WTC11 (cell line): Measurements from ENCODE around the gene TAF8. TPM values are rescaled to one million over a fixed set of nuclear protein-coding genes. Genes with fewer than 3 reads are reported as not detected.
A peak's percentile ranks its signal among the peaks of the same experiment; 100 is the strongest.

Source experiments
- ATAC-seq: fragments of 200-7000 bp; cut with Tn5 transposase; 2 replicates; pipeline ENCODE4 v1.10.0; 2021; ENCODE audit warnings: mild to moderate bottlenecking, moderate library complexity
- CTCF ChIA-PET: fragments of 300-600 bp; sonication (Branson Sonifier 250); formaldehyde crosslinking; loops from one replicate; lab custom pipeline; 2021; ENCODE audit warnings: antibody characterized with exemption; lab: Charles Lee
- POLR2A ChIA-PET: fragments of 350-600 bp; sonication (Branson Sonifier 250); formaldehyde crosslinking; loops from one replicate; lab custom pipeline; 2021; ENCODE audit warnings: antibody characterized with exemption; lab: Charles Lee
- DNase-seq: peaks from one replicate; pipeline ENCODE4 v3.0.0; 2021; ENCODE audit warnings: low spot score
- H3K27ac Mint-ChIP-seq: 2 replicates; pipeline ENCODE4 v1.8.0; 2021; ENCODE audit warnings: mixed read lengths
- H3K27me3 Mint-ChIP-seq: 2 replicates; pipeline ENCODE4 v1.8.0; 2021; ENCODE audit warnings: low read depth, mild to moderate bottlenecking, moderate library complexity, mixed read lengths
- H3K36me3 Mint-ChIP-seq: 2 replicates; pipeline ENCODE4 v1.8.0; 2021; ENCODE audit warnings: mixed read lengths
- H3K4me1 Mint-ChIP-seq: 2 replicates; pipeline ENCODE4 v1.8.0; 2022; ENCODE audit warnings: mixed read lengths
- H3K4me3 Mint-ChIP-seq: 2 replicates; pipeline ENCODE4 v1.8.0; 2021; ENCODE audit warnings: mild to moderate bottlenecking, moderate library complexity, mixed read lengths
- H3K9me3 Mint-ChIP-seq: 2 replicates; pipeline ENCODE4 v1.8.0; 2021; ENCODE audit warnings: mixed read lengths
- ATF2 ChIP-seq: sonication (generic); formaldehyde crosslinking; IDR thresholded peaks from 2 replicates; pipeline ENCODE4 v1.8.1; 2022; ENCODE audit warnings: low read depth, missing genetic modification reagents, borderline replicate concordance
- CREB1 ChIP-seq: sonication (generic); formaldehyde crosslinking; IDR thresholded peaks from 2 replicates; pipeline ENCODE4 v1.8.0; 2023; ENCODE audit warnings: mild to moderate bottlenecking, missing genetic modification reagents
- E2F4 ChIP-seq: sonication (generic); formaldehyde crosslinking; IDR thresholded peaks from 2 replicates; pipeline ENCODE4 v1.8.1; 2022; ENCODE audit warnings: low read depth, mild to moderate bottlenecking, moderate library complexity, missing genetic modification reagents, borderline replicate concordance
- E2F5 ChIP-seq: sonication (generic); formaldehyde crosslinking; IDR thresholded peaks from 2 replicates; pipeline ENCODE4 v1.8.1; 2022; ENCODE audit warnings: mild to moderate bottlenecking, moderate library complexity, missing genetic modification reagents
- ESRRA ChIP-seq: sonication (generic); formaldehyde crosslinking; IDR thresholded peaks from 2 replicates; pipeline ENCODE4 v1.8.1; 2022; ENCODE audit warnings: mild to moderate bottlenecking, missing genetic modification reagents, borderline replicate concordance
- FOXK1 ChIP-seq: sonication (generic); formaldehyde crosslinking; IDR thresholded peaks from 2 replicates; pipeline ENCODE4 v1.8.0; 2022; ENCODE audit warnings: mild to moderate bottlenecking, moderate library complexity, missing genetic modification reagents
- GABPB1 ChIP-seq: sonication (generic); formaldehyde crosslinking; IDR thresholded peaks from 2 replicates; pipeline ENCODE4 v1.8.1; 2023; ENCODE audit warnings: mild to moderate bottlenecking, missing genetic modification reagents
- IRF1 ChIP-seq: sonication (generic); formaldehyde crosslinking; IDR thresholded peaks from 2 replicates; pipeline ENCODE4 v1.8.0; 2023; ENCODE audit warnings: missing genetic modification reagents
- MAX ChIP-seq: sonication (generic); formaldehyde crosslinking; IDR thresholded peaks from 2 replicates; pipeline ENCODE4 v1.8.0; 2022; ENCODE audit warnings: mild to moderate bottlenecking, missing genetic modification reagents
- MXD4 ChIP-seq: fragments of 250-450 bp; sonication (Bioruptor Pico); IDR thresholded peaks from 2 replicates; pipeline ENCODE4 v1.8.0; 2021; ENCODE audit warnings: mild to moderate bottlenecking, moderate library complexity, borderline replicate concordance
- MYBL2 ChIP-seq: sonication (generic); formaldehyde crosslinking; IDR thresholded peaks from 2 replicates; pipeline ENCODE4 v1.8.1; 2023; ENCODE audit warnings: mild to moderate bottlenecking, moderate library complexity, missing genetic modification reagents
- NR1H2 ChIP-seq: sonication (generic); formaldehyde crosslinking; IDR thresholded peaks from 2 replicates; pipeline ENCODE4 v1.9.0; 2021; ENCODE audit warnings: mild to moderate bottlenecking, moderate library complexity, missing genetic modification reagents
- PRDM15 ChIP-seq: sonication (generic); formaldehyde crosslinking; IDR thresholded peaks from 2 replicates; pipeline ENCODE4 v1.8.0; 2022; ENCODE audit warnings: missing genetic modification reagents
- RELA ChIP-seq: sonication (generic); formaldehyde crosslinking; IDR thresholded peaks from 2 replicates; pipeline ENCODE4 v1.8.1; 2022; ENCODE audit warnings: missing genetic modification reagents, mild to moderate bottlenecking, borderline replicate concordance
- STAT6 ChIP-seq: sonication (generic); formaldehyde crosslinking; conservative IDR thresholded peaks from 2 replicates; pipeline ENCODE4 v1.8.1; 2023; ENCODE audit warnings: mild to moderate bottlenecking, low read depth, missing genetic modification reagents, moderate library complexity
- USF1 ChIP-seq: sonication (generic); formaldehyde crosslinking; IDR thresholded peaks from 2 replicates; pipeline ENCODE4 v1.8.0; 2022; ENCODE audit warnings: mild to moderate bottlenecking, missing genetic modification reagents
- ZNF138 ChIP-seq: sonication (generic); formaldehyde crosslinking; conservative IDR thresholded peaks from 2 replicates; pipeline ENCODE4 v1.8.1; 2022; ENCODE audit warnings: mild to moderate bottlenecking, moderate library complexity, missing genetic modification reagents
- ZNF232 ChIP-seq: sonication (generic); formaldehyde crosslinking; IDR thresholded peaks from 2 replicates; pipeline ENCODE4 v1.8.0; 2022; ENCODE audit warnings: mild to moderate bottlenecking, missing genetic modification reagents
- total RNA-seq: library from RNA; stranded (reverse); gene quantifications from 3 replicates; pipeline ENCODE4 v1.2.3, GENCODE V29; 2021

Gene TAF8
- total RNA-seq, 1 experiment from 2014 or later = 31.0 TPM

- no peak for TF ChIP-seq USF1 (CRISPR knock-in tag)
- TF ChIP-seq STAT6 = no peak
- no peak for TF ChIP-seq RELA (CRISPR knock-in tag)
- no peak for TF ChIP-seq GABPB1 (CRISPR knock-in tag)
- no peak for TF ChIP-seq E2F4 (CRISPR knock-in tag)
- TF ChIP-seq MXD4 (CRISPR knock-in tag) = no peak
- no peak for TF ChIP-seq CREB1 (CRISPR knock-in tag)
- TF ChIP-seq ZNF138 = no peak
- TF ChIP-seq ESRRA (CRISPR knock-in tag) = no peak
- no peak for TF ChIP-seq PRDM15
These were observed 62.0 kb downstream of the TAF8 start (continued) for GRCh38 chr6:42112351-42112750.

GRCh38 chr6:42113936-42114636, 63.8 kb downstream of the TAF8 start:
- CTCF ChIA-PET = interaction anchor here (1.0 to 3.3 kb wide), 3 partner anchors 10 to 53 kb away, joined by 3 to 9 read pairs (median 3); no protein-coding TSS in a partner anchor
- Mint-ChIP-seq H3K4me1 (no peaks in the 10 kb centered on the region), H3K27ac (0 out of 2 replicates have a peak overlapping the region, but pooled peaks have one; percentile 27), H3K9me3 (no peaks in the 10 kb centered on the region), H3K36me3 (peaks cover 39% of the 10 kb centered on the region), H3K27me3 (no peaks in the 10 kb centered on the region), H3K4me3 (no peak overlapping the region)
- no peak for DNase-seq
- ATAC-seq = no peak
- POLR2A ChIA-PET = interaction anchor here (0.6 kb wide), 1 partner anchor 314 kb away, joined by 3 read pairs; no protein-coding TSS in a partner anchor
- TF ChIP-seq USF1 (CRISPR knock-in tag) (no peak), MYBL2 (CRISPR knock-in tag) (no peak), ATF2 (CRISPR knock-in tag) (no peak), NR1H2 (CRISPR knock-in tag) (no peak), IRF1 (CRISPR knock-in tag) (no peak), E2F5 (CRISPR knock-in tag) (no peak), FOXK1 (CRISPR knock-in tag) (no peak), MAX (CRISPR knock-in tag) (no peak), ZNF232 (no peak), PRDM15 (no peak)
